Psoas muscle (tissue), 8 donors: ENCODE data around the gene LRGUK. TPM values are rescaled to one million over a fixed set of nuclear protein-coding genes. Genes with fewer than 3 reads are reported as not detected.
A peak's percentile ranks its signal among the peaks of the same experiment; 100 is the strongest.

Experiments used
- ATAC-seq, 4 donors: fragments of 200-7000 bp; cut with Tn5 transposase; one replicate each; pipeline ENCODE4 v1.9.1; 2020; ENCODE audit warnings: moderate library complexity in 3 of 4, mild to moderate bottlenecking in 2 of 4
- DNase-seq, 2 donors: peaks; one replicate each; pipeline ENCODE4 v3.0.0-alpha.2; 2020
- H3K27ac ChIP-seq: fragments of 200-600 bp; one replicate; pipeline ENCODE4 v1.8.0; 2022
- H3K27me3 ChIP-seq, 3 donors: fragments of 200-600 bp in 1 of 3; one replicate each; pipeline versions ENCODE4 v1.6.1 to v1.8.0; 2013 to 2022; ENCODE audit warnings: low read length in 2 of 3, mild to moderate bottlenecking in 2 of 3, moderate library complexity in 1 of 3; ENCODE audit not compliant: insufficient read depth in 3 of 3
- H3K36me3 ChIP-seq, 2 donors: fragments of 200-600 bp in 1 of 2; one replicate each; pipeline versions ENCODE4 v1.6.1 to v1.8.0; 2013 to 2022; ENCODE audit warnings: low read depth in 1 of 2, mild to moderate bottlenecking in 1 of 2, moderate library complexity in 1 of 2; ENCODE audit not compliant: insufficient read depth in 1 of 2
- H3K4me1 ChIP-seq: fragments of 200-600 bp; one replicate; pipeline ENCODE4 v1.8.0; 2022
- H3K4me3 ChIP-seq: fragments of 200-600 bp; one replicate; pipeline ENCODE4 v1.8.0; 2022; ENCODE audit warnings: mild to moderate bottlenecking
- H3K9me3 ChIP-seq: fragments of 200-600 bp; one replicate; pipeline ENCODE4 v1.8.0; 2022
- WGBS, 3 donors: extraction: QIAGEN DNeasy Blood & Tissue Kit; methylation state at CpG; one replicate each; pipeline versions ENCODE4 v1.1.6 to v1.1.7; 2013; 5-methylcytosine and 5-hydroxymethylcytosine counted together
- intact Hi-C, 2 donors: fragments of 100-400 bp; cut with DNase I; formaldehyde crosslinking; loops; one replicate each; pipeline versions ENCODE4 v1.11.0 to v1.14.2; 2022
- polyA plus RNA-seq, 3 donors: library from polyadenylated mRNA; stranded (reverse); fragments of 200-250 nt; gene quantifications; one replicate each; pipeline ENCODE4 v1.2.3, GENCODE V29; 2013
- total RNA-seq, 4 donors: library from RNA; stranded (reverse); fragmentation: NEBNext Ultra II Directional in 2 of 4; extraction: Animal tissue kit (Norgen Biotek cat#: 25700) in 2 of 4; gene quantifications; one replicate each; pipeline versions ENCODE4 v1.2.1 to v1.2.4, GENCODE V29; 2021 to 2023
- TF ChIP-seq, protein P1 (sequence below): fragments of 200-600 bp; IDR thresholded peaks from one replicate; pipeline ENCODE4 v1.8.0; 2022; ENCODE audit warnings: antibody characterized with exemption
- donor health status: healthy with polysubstance abuse.
- donor health status: DM: no; HTN: no; CAD: no; lungs with moderate emphysema.
- donor health status: Bipolar disorder and iron deficiency.
- donor health status: healthy.
- donor health status: DM: yes; HTN: yes; CAD: no.
- donor health status: DM: no; HTN: no; CAD: no.
- donor health status: DM: no; HTN: no; CAD: no.
- donor health status: DM: yes; HTN: yes; CAD: no.

LRGUK gene
- total and polyA plus RNA-seq, 7 donors: 0.07 to 0.43 (median 0.15) TPM; not detected in 1

DNA sequence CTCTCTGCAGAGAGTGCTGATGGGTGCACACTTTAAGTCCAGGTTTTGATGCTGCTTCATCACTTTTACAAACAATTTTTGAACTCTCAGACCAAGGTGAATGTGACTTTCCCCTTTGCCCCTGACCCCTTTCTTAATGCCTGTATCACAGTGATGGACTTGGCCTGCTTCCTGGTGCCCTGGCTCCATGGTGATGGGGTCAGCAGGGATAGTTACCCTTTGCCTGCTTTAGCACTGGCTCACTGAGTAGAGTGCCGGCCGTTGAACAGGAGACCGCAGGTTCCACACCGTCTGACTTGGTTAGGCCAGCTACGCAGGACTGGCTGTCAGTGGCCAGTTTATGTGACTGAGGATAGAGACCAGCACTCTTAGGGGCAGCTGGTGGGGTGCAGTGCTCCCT lies 40.1 kb downstream of the LRGUK start:
- no peak overlapping the region for H3K27ac ChIP-seq
- intact Hi-C loops: no loop called here
- DNase-seq (no peak), ATAC-seq (no peak)
- 88 to 91% (median 89%) methylated on average over 5 of the region's 5 CpGs for WGBS, 3 donors
- H3K27me3 ChIP-seq: no peaks in the 10 kb centered on the region
- H3K36me3 ChIP-seq: no peaks in the 10 kb centered on the region
- TF ChIP-seq, protein P1, sequence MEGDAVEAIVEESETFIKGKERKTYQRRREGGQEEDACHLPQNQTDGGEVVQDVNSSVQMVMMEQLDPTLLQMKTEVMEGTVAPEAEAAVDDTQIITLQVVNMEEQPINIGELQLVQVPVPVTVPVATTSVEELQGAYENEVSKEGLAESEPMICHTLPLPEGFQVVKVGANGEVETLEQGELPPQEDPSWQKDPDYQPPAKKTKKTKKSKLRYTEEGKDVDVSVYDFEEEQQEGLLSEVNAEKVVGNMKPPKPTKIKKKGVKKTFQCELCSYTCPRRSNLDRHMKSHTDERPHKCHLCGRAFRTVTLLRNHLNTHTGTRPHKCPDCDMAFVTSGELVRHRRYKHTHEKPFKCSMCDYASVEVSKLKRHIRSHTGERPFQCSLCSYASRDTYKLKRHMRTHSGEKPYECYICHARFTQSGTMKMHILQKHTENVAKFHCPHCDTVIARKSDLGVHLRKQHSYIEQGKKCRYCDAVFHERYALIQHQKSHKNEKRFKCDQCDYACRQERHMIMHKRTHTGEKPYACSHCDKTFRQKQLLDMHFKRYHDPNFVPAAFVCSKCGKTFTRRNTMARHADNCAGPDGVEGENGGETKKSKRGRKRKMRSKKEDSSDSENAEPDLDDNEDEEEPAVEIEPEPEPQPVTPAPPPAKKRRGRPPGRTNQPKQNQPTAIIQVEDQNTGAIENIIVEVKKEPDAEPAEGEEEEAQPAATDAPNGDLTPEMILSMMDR: no peak
- no peaks in the 10 kb centered on the region for H3K4me1 ChIP-seq
- H3K4me3 ChIP-seq: no peak overlapping the region
- no peaks in the 10 kb centered on the region for H3K9me3 ChIP-seq

GRCh38 chr7:134167841-134168240 lies 40.7 kb downstream of the LRGUK start:
- Histone ChIP-seq H3K27ac (no peak overlapping the region), H3K4me1 (no peaks in the 10 kb centered on the region), H3K27me3 (no peaks in the 10 kb centered on the region), H3K36me3 (no peaks in the 10 kb centered on the region), H3K4me3 (no peak overlapping the region), H3K9me3 (no peaks in the 10 kb centered on the region)
- ATAC-seq: no peak
- DNase-seq: no peak
- WGBS, 3 donors: 78 to 94% (median 84%) methylated on average over 1 of the region's 1 CpG
- intact Hi-C loops: no loop called here
- TF ChIP-seq, protein P1: no peak

GRCh38 chr7:134174795-134175261 lies 47.7 kb downstream of the LRGUK start:
- Histone ChIP-seq H3K36me3 (no peaks in the 10 kb centered on the region), H3K27ac (no peak overlapping the region), H3K4me1 (peaks cover 4% of the 10 kb centered on the region), H3K27me3 (no peaks in the 10 kb centered on the region), H3K9me3 (no peaks in the 10 kb centered on the region), H3K4me3 (no peak overlapping the region)
- no peak for DNase-seq
- TF ChIP-seq, protein P1: no peak
- 47 to 53% (median 49%) methylated on average over 2 of the region's 2 CpGs for WGBS, 3 donors
- intact Hi-C loops: no loop called here
- peak; percentile 66 to 96 (median 82) for ATAC-seq

GRCh38 chr7:134175334-134176036 lies 48.3 kb downstream of the LRGUK start:
- no peaks in the 10 kb centered on the region for H3K9me3 ChIP-seq
- no peak overlapping the region for H3K4me3 ChIP-seq
- intact Hi-C loops: no loop called here
- H3K4me1 ChIP-seq: peaks cover 4% of the 10 kb centered on the region
- TF ChIP-seq, protein P1: no peak
- no peak overlapping the region for H3K27ac ChIP-seq
- no peaks in the 10 kb centered on the region for H3K27me3 ChIP-seq
- no peaks in the 10 kb centered on the region for H3K36me3 ChIP-seq
- 81 to 88% (median 84%) methylated on average over 6 of the region's 6 CpGs for WGBS, 3 donors
- ATAC-seq: no peak
- no peak for DNase-seq

DNA sequence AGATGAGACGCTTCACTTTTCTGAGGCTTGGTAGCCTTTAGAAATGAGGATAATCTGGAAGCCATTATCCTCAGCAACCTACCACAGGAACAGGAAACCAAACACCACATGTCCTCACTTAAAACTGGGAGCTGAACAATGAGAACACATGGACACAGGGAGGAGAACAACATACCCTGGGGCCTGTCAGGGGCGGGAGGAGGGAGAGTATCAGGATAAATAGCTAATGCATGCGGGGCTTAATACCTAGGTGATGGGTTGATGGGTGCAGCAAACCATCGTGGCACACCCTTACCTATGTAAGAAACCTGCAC lies 48.9 kb downstream of the LRGUK start:
- 80 to 84% (median 82%) methylated on average over 4 of the region's 4 CpGs for WGBS, 3 donors

More for the DNA sequence above, 48.9 kb downstream of the LRGUK start:
- Histone ChIP-seq H3K27ac (no peak overlapping the region), H3K36me3 (no peaks in the 10 kb centered on the region), H3K27me3 (no peaks in the 10 kb centered on the region), H3K9me3 (no peaks in the 10 kb centered on the region), H3K4me3 (no peak overlapping the region), H3K4me1 (peaks cover 4% of the 10 kb centered on the region)
- TF ChIP-seq, protein P1: no peak
- intact Hi-C loops: no loop called here
- DNase-seq (no peak), ATAC-seq (no peak)
